ENCODE measurements around the gene COPG1. TPM values are rescaled to one million over a fixed set of nuclear protein-coding genes. Genes with fewer than 3 reads are reported as not detected.

Gene COPG1
- total and polyA plus RNA-seq, 8 donors = 81.4 to 137 (median 104) TPM

DNA sequence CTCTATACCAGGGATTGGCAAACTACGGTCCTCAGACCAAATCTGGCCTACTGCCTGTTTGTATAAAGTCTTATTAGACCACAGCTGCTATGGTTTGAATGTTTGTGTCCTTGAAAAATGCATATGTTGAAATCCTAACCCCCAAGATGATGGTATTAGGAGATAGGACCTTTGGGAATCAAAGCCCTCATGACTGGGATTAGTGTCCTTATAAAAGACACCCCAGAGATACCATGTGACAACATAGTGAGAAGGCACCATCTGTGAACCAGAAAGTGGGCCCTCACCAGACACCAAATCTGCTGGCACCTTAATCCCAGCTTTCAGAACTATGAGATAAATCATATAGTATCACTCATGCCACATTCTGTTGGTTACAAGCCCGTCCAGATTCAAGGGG, 36.7 kb downstream of the COPG1 start:
- TF ChIP-seq, protein P1, sequence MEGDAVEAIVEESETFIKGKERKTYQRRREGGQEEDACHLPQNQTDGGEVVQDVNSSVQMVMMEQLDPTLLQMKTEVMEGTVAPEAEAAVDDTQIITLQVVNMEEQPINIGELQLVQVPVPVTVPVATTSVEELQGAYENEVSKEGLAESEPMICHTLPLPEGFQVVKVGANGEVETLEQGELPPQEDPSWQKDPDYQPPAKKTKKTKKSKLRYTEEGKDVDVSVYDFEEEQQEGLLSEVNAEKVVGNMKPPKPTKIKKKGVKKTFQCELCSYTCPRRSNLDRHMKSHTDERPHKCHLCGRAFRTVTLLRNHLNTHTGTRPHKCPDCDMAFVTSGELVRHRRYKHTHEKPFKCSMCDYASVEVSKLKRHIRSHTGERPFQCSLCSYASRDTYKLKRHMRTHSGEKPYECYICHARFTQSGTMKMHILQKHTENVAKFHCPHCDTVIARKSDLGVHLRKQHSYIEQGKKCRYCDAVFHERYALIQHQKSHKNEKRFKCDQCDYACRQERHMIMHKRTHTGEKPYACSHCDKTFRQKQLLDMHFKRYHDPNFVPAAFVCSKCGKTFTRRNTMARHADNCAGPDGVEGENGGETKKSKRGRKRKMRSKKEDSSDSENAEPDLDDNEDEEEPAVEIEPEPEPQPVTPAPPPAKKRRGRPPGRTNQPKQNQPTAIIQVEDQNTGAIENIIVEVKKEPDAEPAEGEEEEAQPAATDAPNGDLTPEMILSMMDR (IDR thresholded peaks at IDR 0.05) = no peak
- DNase-seq = no peak
- intact Hi-C loops (cut with DNase I) = no loop called here
- Histone ChIP-seq H3K27me3 (no peaks in the 10 kb centered on the region), H3K27ac (no peak overlapping the region), H3K36me3 (peaks cover 0 to 11% (median 0%) of the 10 kb centered on the region in 3 donors), H3K4me1 (no peaks in the 10 kb centered on the region), H3K9me3 (no peaks in the 10 kb centered on the region), H3K4me3 (no peak overlapping the region)
- no peak for ATAC-seq
- no peak for FAIRE-seq
- WGBS, 2 donors = 71 to 75% methylated on average over 2 of the region's 2 CpGs

DNA sequence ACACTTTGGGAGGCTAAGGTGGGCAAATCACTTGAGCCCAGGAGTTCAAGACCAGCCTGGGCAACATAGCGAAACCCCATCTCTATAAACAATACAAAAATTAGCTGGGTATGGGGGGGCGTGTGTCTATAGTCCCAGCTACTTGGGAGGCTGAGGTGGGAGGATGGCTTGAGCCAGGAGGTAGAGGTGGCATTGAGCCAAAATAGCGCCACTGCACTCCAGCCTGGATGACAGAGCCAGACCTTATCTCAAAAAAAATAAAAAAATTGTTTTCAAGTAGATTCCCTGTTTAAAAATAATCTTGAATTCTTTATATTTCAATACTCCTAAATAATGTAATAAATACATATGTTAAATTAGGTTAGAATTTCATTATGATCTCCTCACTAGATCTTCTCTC, 39.0 kb downstream of the COPG1 start:
- Histone ChIP-seq H3K4me1 (no peaks in the 10 kb centered on the region), H3K27ac (no peak overlapping the region), H3K9me3 (no peaks in the 10 kb centered on the region), H3K27me3 (no peaks in the 10 kb centered on the region), H3K4me3 (no peak overlapping the region), H3K36me3 (peaks cover 0 to 17% (median 0%) of the 10 kb centered on the region in 3 donors)
- TF ChIP-seq, protein P1 (IDR thresholded peaks at IDR 0.05) = no peak
- DNase-seq (no peak), ATAC-seq (no peak), FAIRE-seq (no peak)
- 82 to 85% methylated on average over 3 of the region's 3 CpGs for WGBS, 2 donors
- intact Hi-C loops (cut with DNase I) = no loop called here

DNA sequence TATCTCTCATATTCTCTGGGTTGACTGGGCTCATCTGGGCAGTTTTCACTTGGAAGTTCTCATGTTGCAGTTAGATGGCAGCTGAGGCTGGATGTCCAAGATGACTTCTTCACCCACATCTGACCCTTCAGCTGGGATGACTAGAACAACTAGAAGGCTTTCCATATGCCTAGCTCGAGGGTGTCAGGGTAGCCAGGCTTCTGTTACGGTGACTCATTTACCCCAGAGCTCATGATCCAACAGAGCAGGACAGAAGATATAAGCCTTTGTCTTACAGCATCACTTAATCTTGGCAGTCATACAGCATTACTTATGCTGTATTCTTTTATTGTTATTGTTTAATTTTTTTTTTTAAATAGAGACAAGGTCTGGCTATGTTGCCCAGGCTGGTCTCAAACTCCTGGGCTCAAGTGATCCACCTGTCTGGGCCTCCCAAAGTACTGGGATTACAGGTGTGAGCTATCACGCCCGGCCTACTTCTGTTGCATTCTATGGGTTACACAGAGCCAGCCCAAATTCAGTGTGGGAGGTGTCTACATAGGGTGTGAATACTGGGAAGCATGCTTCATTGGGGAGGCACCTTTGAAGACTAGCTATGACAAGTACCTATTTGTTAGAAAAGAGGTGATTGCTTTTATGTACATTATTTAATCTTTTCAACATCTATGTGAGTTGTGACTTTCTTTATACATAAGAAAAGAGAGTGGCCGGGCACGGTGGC, 40.0 kb downstream of the COPG1 start:
- ATAC-seq (no peak), FAIRE-seq (no peak), DNase-seq (no peak)
- H3K4me1 ChIP-seq = no peaks in the 10 kb centered on the region
- no peak overlapping the region for H3K4me3 ChIP-seq
- peaks cover 0 to 17% (median 0%) of the 10 kb centered on the region in 3 donors for H3K36me3 ChIP-seq
- 88 to 93% methylated on average over 6 of the region's 6 CpGs for WGBS, 2 donors
- no peaks in the 10 kb centered on the region for H3K27me3 ChIP-seq
- TF ChIP-seq, protein P1 (IDR thresholded peaks at IDR 0.05) = no peak
- no peak overlapping the region for H3K27ac ChIP-seq
- intact Hi-C loops (cut with DNase I) = no loop called here
- no peaks in the 10 kb centered on the region for H3K9me3 ChIP-seq

DNA sequence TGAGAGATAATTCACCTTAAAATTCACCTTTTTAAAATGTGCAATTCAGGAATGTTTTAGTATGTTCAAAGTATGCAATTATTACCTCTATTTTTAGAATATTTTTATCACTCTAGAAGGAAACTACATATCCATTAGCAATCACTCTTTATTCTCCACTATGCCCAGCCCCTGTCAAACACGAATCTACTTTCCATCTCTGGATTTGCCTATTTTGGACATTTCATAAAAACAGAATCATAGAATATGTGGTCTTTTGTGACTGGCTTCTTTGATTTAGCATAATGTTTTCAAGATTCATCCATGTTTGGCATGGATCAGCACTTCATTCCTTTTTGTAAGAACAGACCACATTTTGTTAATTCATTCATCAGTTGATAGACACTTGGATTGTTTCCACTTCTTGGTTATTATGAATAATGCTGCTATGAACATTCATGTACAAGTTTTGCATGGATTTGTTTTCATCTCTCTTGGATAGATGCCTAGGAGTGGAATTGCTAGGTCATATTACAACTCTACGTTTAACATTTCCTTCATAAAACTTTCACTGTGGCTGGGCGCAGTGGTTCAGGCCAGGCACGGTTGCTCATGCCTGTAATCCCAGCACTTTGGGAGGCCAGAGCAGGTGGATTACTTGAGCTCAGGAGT, 42.0 kb downstream of the COPG1 start:
- intact Hi-C loops (cut with DNase I) = no loop called here
- DNase-seq (no peak), ATAC-seq (no peak), FAIRE-seq (no peak)
- 73 to 77% methylated on average over 4 of the region's 4 CpGs for WGBS, 2 donors
- Histone ChIP-seq H3K4me3 (no peak overlapping the region), H3K27ac (no peak overlapping the region), H3K9me3 (no peaks in the 10 kb centered on the region), H3K36me3 (peaks cover 0 to 17% (median 0%) of the 10 kb centered on the region in 3 donors), H3K4me1 (no peaks in the 10 kb centered on the region), H3K27me3 (no peaks in the 10 kb centered on the region)
- TF ChIP-seq, protein P1 (IDR thresholded peaks at IDR 0.05) = no peak

DNA sequence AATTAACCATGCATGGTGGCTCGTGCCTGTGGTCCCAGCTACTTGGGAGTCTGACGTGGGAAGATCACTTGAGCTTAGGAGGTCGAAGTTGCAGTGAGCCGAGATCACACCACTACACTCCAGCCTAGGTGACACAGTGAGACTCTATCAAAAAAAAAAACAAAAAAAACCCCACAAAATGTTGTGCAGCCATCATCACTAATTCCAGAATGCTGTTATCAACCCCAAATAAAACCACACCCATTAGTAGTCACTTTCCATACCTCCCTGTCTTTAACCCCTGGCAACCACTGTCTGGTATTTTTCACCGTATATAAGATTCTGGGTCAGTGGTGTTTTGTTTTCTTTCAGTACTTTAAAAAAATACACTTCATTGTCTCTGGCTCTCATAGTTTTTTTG, 45.9 kb downstream of the COPG1 start:
- Histone ChIP-seq H3K4me3 (no peak overlapping the region), H3K36me3 (peaks cover 0 to 26% (median 0%) of the 10 kb centered on the region in 3 donors), H3K9me3 (no peaks in the 10 kb centered on the region), H3K27ac (no peak overlapping the region), H3K27me3 (no peaks in the 10 kb centered on the region), H3K4me1 (no peaks in the 10 kb centered on the region)
- DNase-seq = no peak
- intact Hi-C loops (cut with DNase I) = no loop called here
- ATAC-seq = no peak
- WGBS, 2 donors = 95 to 97% methylated on average over 5 of the region's 5 CpGs
- TF ChIP-seq, protein P1 (IDR thresholded peaks at IDR 0.05) = no peak
- FAIRE-seq = no peak
